Activated T-cell treated with anti-CD3 and anti-CD28 coated beads for 4 hours (primary cell): ENCODE data around the gene DLEU7.

Experiments used
- DNase-seq: peaks from one replicate; pipeline ENCODE4 v3.0.0-alpha.2; 2020

Gene DLEU7

GRCh38 chr13:50842251-50842989 lies 1.1 kb downstream of the DLEU7 start:
- no peak for DNase-seq

GRCh38 chr13:50841786-50842185 lies 1.7 kb downstream of the DLEU7 start:
- DNase-seq = no peak

- no peak for DNase-seq
These were observed 3.2 kb downstream of the DLEU7 start for GRCh38 chr13:50840284-50840683.

GRCh38 chr13:50839828-50840227 lies 3.7 kb downstream of the DLEU7 start:
- DNase-seq = no peak

GRCh38 chr13:50838701-50839100 lies 4.8 kb downstream of the DLEU7 start:
- no peak for DNase-seq

DNA sequence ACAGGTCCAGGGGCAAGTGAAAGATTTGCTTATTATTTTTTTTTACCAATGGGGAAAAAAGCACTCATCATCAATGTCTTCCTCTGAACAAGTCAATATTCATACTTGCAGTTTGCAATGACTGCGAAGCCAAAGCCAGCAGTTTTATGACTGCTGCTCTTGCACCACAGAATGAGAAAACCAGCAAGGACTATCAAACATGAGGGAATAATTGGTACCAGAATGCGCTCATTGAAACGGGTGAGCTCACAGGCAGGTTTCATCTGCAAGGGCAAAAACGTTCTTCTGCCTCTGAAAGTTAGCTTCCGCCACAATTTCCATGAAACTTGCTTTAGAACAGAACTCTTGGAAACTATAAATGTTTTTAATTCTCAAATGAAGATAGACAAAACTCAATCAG lies 5.5 kb downstream of the DLEU7 start:
- DNase-seq = no peak

GRCh38 chr13:50831512-50831911 lies 12.0 kb downstream of the DLEU7 start:
- DNase-seq = no peak

GRCh38 chr13:50829896-50830295 lies 13.6 kb downstream of the DLEU7 start:
- no peak for DNase-seq

DNA sequence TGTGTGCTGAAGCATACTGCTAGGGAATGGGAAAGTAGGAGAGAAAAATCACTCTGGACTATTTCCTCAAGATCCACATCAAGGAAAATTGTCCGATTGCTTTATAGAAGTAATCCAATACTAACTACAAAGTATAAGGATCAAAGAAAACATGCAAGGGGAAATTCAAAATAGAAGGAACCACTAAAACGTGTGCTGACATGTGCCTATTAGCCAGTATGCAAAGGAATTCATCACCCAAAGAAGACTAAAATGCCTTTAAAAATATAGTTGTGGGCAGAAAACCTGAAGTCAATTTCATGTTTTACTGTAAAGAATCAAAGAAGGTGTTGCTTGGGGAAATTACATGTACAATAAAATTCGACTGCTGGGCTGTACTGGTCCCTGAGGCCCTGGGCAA lies 14.3 kb downstream of the DLEU7 start:
- DNase-seq = no peak

DNA sequence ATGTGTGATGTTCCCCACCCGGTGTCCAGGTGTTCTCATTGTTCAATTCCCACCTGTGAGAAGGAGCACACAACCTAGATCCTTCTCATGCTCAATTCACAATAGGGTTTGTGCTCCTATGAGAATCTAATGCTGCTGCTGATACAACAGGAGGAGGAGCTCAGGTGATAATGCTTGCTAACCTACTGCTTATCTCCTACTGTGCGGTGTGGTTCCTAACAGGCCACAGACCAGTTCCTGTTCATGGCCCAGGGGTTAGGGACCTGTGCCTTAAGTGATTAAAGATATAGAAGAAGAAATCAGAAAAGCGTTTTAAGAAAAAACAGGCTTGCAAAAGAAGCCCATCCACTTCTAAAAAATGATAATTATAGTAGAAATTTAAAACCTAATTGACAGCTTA lies 17.5 kb downstream of the DLEU7 start:
- DNase-seq = no peak

DNA sequence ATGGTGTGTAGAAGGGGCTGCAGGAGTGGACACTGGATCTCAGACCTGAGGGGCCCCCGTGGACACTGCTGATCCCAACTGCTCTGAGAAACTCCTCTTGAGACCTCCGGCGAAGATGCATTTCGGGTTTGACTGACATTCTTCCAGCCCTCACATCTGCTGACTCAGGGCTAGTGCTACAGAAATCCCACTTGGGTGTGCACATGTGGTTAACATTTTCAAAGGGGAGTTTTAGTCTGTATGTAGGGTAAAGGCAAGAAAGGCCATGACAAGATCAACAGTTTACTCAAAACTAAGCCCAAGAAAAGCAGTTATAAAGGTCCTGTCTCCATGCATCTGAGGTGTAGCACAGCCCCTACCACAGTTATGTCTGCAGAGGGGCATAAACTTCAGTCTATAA lies 31.2 kb downstream of the DLEU7 start:
- no peak for DNase-seq

GRCh38 chr13:50810998-50811397 lies 32.5 kb downstream of the DLEU7 start:
- DNase-seq = no peak

GRCh38 chr13:50810468-50810867 lies 33.0 kb downstream of the DLEU7 start:
- DNase-seq = no peak

- DNase-seq = no peak
These were observed 34.1 kb downstream of the DLEU7 start for GRCh38 chr13:50809133-50810090.

DNA sequence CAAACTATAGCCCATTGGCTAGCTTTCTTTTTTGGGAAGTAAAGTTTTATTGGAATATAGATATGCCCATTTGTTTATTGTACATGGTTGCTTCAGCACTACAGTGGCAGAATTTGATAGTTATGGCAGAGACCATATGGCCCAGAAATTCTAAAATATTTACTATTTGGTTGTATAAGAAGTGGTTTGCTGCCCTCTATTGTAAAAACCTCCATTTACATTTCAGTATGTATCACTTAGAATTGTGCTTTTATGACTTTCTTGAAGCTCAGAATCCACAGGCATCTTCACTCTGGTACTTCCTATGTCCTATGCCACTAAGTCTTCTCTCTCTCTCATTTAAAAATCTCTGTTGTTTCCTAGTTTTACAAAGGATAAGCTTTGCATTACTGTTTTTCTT lies 37.7 kb downstream of the DLEU7 start:
- DNase-seq = no peak

GRCh38 chr13:50801087-50801931 lies 42.2 kb downstream of the DLEU7 start:
- peak; percentile 58 for DNase-seq

GRCh38 chr13:50800091-50800739 lies 43.3 kb downstream of the DLEU7 start:
- DNase-seq = no peak

GRCh38 chr13:50798923-50799322 lies 44.6 kb downstream of the DLEU7 start:
- DNase-seq = no peak

DNA sequence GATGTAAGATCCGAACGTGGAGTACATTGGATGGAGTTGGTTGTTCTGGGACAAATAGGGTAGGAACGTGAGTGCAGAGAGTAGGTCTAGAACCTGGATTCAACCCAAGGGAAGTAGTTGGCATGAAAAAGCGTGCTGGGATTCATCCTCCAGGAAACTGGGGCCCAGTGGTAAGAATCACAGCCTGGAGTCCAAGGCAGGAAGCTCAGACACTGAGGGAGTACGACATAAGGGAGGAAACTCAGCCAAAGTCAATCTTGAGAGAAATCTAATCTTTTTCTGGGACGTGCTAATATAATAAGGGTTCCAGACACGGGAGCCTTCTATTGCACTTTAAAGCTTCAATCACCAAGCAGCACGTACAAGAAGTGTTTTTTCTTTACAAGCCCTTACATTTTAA lies 46.4 kb downstream of the DLEU7 start:
- no peak for DNase-seq

- no peak for DNase-seq
These were observed 47.0 kb downstream of the DLEU7 start for GRCh38 chr13:50796463-50796862.

DNA sequence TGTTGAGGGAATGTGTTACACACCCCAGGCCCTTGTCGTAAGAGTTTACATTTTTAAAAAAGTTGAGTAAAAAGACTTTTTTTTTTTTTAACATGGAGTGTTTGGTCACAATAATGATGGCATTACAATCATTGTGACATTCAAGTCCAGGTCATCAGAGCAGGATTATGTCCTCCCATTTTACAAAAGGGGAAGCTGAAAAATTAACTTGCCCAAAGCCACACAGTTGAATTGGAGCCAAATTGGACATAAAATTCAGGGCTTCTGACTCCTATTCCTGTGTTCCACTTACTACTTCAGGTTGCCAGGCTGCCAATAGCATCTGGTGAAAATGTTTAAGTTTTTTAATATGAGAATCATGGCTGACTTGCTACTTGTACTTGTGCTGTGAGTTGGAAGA lies 49.3 kb downstream of the DLEU7 start:
- DNase-seq = no peak

- DNase-seq = no peak
These were observed 50.5 kb downstream of the DLEU7 start for GRCh38 chr13:50793026-50793425.
